ENCODE results near the gene GPR18.

DNA sequence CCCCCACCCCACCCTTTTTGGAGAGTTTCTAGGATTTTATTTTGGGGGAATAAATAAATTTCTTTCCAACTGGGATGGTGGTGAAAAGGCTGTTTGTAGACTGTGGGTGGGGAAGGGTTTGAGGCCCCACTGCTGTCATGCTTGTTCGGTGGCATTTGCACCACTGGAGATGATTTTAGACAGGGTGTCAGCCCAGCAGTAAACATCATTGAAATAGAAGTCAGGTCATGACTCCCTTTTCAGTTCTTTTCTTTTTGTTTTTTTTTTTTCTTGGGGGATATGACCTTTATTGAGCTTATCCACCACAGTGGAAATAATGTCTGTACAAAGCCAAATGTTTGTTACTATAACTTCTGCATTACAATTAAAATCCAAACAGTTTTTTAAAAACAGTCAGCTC, 43.4 kb downstream of the GPR18 start:
- TF ChIP-seq, protein P1, sequence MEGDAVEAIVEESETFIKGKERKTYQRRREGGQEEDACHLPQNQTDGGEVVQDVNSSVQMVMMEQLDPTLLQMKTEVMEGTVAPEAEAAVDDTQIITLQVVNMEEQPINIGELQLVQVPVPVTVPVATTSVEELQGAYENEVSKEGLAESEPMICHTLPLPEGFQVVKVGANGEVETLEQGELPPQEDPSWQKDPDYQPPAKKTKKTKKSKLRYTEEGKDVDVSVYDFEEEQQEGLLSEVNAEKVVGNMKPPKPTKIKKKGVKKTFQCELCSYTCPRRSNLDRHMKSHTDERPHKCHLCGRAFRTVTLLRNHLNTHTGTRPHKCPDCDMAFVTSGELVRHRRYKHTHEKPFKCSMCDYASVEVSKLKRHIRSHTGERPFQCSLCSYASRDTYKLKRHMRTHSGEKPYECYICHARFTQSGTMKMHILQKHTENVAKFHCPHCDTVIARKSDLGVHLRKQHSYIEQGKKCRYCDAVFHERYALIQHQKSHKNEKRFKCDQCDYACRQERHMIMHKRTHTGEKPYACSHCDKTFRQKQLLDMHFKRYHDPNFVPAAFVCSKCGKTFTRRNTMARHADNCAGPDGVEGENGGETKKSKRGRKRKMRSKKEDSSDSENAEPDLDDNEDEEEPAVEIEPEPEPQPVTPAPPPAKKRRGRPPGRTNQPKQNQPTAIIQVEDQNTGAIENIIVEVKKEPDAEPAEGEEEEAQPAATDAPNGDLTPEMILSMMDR (IDR thresholded peaks at IDR 0.05) = no peak
- no peak for TF ChIP-seq POLR2A (IDR thresholded peaks at IDR 0.05)

Data from uterus (tissue), 2 donors.